ENCODE data around the gene GABRD. TPM values are rescaled to one million over a fixed set of nuclear protein-coding genes. Genes with fewer than 3 reads are reported as not detected.

Gene GABRD
- total and polyA plus RNA-seq, 2 of the 13 experiments (the other 11 are each of a cell fraction or from before 2014, with no cell fraction given), result not detected

GRCh38 chr1:2046953-2047748 lies 28.0 kb downstream of the GABRD start:
- peak overlapping the region; percentile 76 for H3K27ac ChIP-seq (ENCODE audit: extremely low read length, insufficient read depth, low read length)
- ChIA-PET POLR2A (interaction anchor here (1.2 to 1.9 kb wide), 3 partner anchors 103 to 138 kb away, joined by 4 to 11 read pairs (median 7); no protein-coding TSS in a partner anchor), CTCF (ENCODE audit: low intra/inter-chr PET ratio, low total read pairs) (interaction anchor here (1.7 to 4.0 kb wide), 2 partner anchors 87 to 103 kb away, joined by 7 to 30 read pairs; no protein-coding TSS in a partner anchor)
- peaks cover 75% of the 10 kb centered on the region for H3K4me1 ChIP-seq (ENCODE audit: insufficient read depth, low read length)
- WGBS (ENCODE audit: low lambda C conversion rate), result 14% methylated on average over 1 of the region's 25 CpGs
- intact Hi-C loops (cut with micrococcal nuclease; ENCODE audit: unreplicated experiment) (loop anchor here (2.0 to 5.0 kb wide), 2 partner anchors 85 to 112 kb away; no protein-coding TSS in a partner anchor), in situ Hi-C loops (cut with HindIII; ENCODE audit: extremely low pct_ligation_motif_present, low pct_unique_long_range_greater_than_20kb) (loop anchor here (5.0 kb wide), 1 partner anchor 85 kb away; no protein-coding TSS in a partner anchor)
- 0 out of 2 replicates have a peak, but pooled peaks cover 5% of the 10 kb centered on the region for H4K20me1 ChIP-seq (ENCODE audit: insufficient read depth, low read length)
- peak overlapping the region; percentile 47 to 80 (median 57) for H3K4me3 ChIP-seq (replicated peaks in 1 of 3; ENCODE audit: insufficient read depth in 1 of 3, low read depth in 2 of 3, low read length in 3 of 3)
- ATAC-seq, result peak; percentile 71
- peak; percentile 72 for FAIRE-seq
- H3K36me3 ChIP-seq (replicated peaks in 1 of 2; ENCODE audit: control insufficient read depth in 1 of 2, insufficient read depth in 2 of 2, low read length in 2 of 2), result no peaks in the 10 kb centered on the region
- no peaks in the 10 kb centered on the region for H3K9me3 ChIP-seq (ENCODE audit: low read length)
- H3K4me2 ChIP-seq (ENCODE audit: low read depth, low read length), result peak overlapping the region; percentile 98
- peak overlapping the region; percentile 58 for H2AFZ ChIP-seq (ENCODE audit: low read length)
- H3K9ac ChIP-seq (ENCODE audit: insufficient read depth, low read depth, low read length), result peak overlapping the region; percentile 67
- H3K79me2 ChIP-seq (ENCODE audit: insufficient read depth, low read length), result peaks cover 3% of the 10 kb centered on the region
- DNase-seq (ENCODE audit: low spot score), result peak; percentile 70
- peaks cover 2 to 15% of the 10 kb centered on the region in 2 experiments; a peak in 1 of 5 replicates for H3K27me3 ChIP-seq (ENCODE audit: control insufficient read depth in 1 of 2, insufficient read depth in 2 of 2, low read length in 2 of 2)
- TSS peak; percentile 43 for BruUV-seq (replicated peaks)
- TF ChIP-seq ZNF234 (CRISPR knock-in tag; conservative IDR thresholded peaks at IDR 0.05) (no peak), SIN3B (IDR thresholded peaks at IDR 0.05; ENCODE audit: low read length) (no peak), HNF1A (IDR thresholded peaks at IDR 0.05; ENCODE audit: low read depth) (no peak), HNF1A (CRISPR knock-in tag; IDR thresholded peaks at IDR 0.05; ENCODE audit: borderline replicate concordance) (no peak), GFI1 (CRISPR knock-in tag; IDR thresholded peaks at IDR 0.05; ENCODE audit: borderline replicate concordance) (no peak), KDM2A (CRISPR knock-in tag; IDR thresholded peaks at IDR 0.05; ENCODE audit: borderline replicate concordance, low read depth) (peak; percentile 39), ZNF567 (CRISPR knock-in tag; IDR thresholded peaks at IDR 0.05; ENCODE audit: borderline replicate concordance) (peak; percentile 26; the same call in 1 of the 2 replicates), ZFP37 (CRISPR knock-in tag; IDR thresholded peaks at IDR 0.05; ENCODE audit: borderline replicate concordance) (no peak), ZNF510 (CRISPR knock-in tag; IDR thresholded peaks at IDR 0.05; ENCODE audit: low read depth) (no peak), XRCC5 (optimal IDR thresholded peaks at IDR 0.05; ENCODE audit: low read length) (no peak), PHF21A (CRISPR knock-in tag; IDR thresholded peaks at IDR 0.05) (peak; percentile 73), GATAD2A (CRISPR knock-in tag; IDR thresholded peaks at IDR 0.05) (no peak), KLF15 (CRISPR knock-in tag; IDR thresholded peaks at IDR 0.05; ENCODE audit: borderline replicate concordance) (no peak), MXD3 (CRISPR knock-in tag; IDR thresholded peaks at IDR 0.05) (peak; percentile 22; the same call in 1 of the 2 replicates), BORCS8-MEF2B (CRISPR knock-in tag; IDR thresholded peaks at IDR 0.05) (peak; percentile 26; the same call in 1 of the 2 replicates), ETV6 (CRISPR knock-in tag; conservative IDR thresholded peaks at IDR 0.05) (no peak), BCLAF1 (IDR thresholded peaks at IDR 0.05) (no peak)

Data from HepG2 (cell line).